GM18870 (cell line): Measurements from ENCODE around the gene TSPEAR.
"Not testable (repeated sequence)": the region's sequence is repeated elsewhere in the genome, so short reads cannot be mapped to it uniquely, and the experiment has no call there.

Source experiments
- ATAC-seq: cut with Tn5 transposase; IDR thresholded peaks from one replicate; pipeline ENCODE4 v1.9.1; 2021; ENCODE audit warnings: moderate library complexity; ENCODE audit not compliant: unreplicated experiment

The TSPEAR gene

DNA sequence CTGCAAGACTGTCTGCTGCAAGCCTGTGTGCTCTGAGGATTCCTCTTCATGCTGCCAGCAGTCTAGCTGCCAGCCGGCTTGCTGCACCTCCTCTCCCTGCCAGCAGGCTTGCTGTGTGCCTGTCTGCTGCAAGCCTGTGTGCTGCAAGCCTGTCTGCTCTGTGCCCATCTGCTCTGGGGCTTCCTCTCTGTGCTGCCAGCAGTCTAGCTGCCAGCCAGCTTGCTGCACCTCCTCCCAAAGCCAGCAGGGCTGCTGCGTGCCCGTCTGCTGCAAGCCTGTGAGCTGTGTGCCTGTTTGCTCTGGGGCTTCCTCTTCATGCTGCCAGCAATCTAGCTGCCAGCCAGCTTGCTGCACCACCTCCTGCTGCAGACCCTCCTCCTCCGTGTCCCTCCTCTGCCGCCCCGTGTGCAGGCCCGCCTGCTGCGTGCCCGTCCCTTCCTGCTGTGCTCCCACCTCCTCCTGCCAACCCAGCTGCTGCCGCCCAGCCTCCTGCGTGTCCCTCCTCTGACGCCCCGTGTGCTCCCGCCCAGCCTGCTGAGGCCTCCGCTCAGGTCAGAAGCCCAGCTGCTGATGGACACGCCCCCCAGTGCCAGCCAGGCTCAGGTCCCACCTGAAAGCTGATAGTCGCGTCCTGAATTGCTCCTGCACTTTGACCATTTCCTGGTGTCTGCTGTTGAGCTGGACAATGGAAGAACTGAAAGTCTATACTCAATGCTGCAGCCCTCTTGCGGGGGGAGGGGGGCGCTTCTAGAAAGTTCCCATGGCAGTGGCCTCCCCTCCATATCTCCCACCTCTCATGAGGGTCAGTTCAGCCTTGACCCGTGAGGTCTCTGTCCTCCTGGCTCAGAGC, 136.7 kb downstream of the TSPEAR start:
- ATAC-seq, result no peak

- not testable (repeated sequence) for ATAC-seq
Observed at GRCh38 chr21:44573630-44574456, 137.5 kb downstream of the TSPEAR start, which contains the start of gene KRTAP10-4. KRTAP10-4 (plus strand) TSS chr21:44573729; CDS start chr21:44573759, 30 bp downstream.

DNA sequence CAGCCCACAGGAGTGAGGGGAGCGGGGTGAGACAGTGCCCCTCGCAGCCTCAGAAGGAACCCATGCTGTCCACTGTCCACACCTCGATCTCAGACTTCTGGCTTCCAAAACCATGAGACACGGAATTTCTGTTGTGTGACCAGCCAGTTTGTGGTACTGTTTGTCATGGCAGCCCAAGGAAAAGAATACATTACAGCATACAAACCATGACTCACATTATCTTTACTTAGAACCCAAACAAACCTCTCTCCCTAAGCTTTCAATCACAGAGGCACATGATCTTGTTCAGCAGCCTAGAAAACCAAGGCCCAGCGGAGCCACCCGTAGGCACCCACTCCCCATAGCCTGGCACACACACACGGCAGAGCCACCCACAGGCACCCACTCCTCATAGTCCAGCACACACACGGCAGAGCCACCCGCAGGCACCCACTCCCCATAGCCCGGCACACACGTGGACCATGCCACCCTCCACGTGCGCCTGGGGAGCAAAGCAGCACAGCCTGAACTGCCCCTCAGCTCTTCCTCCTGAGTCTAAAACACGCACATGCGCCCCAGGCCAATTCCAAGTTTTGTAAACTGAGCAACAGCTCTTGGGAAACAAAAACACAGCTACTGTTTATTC, 138.3 kb downstream of the TSPEAR start:
- no peak for ATAC-seq

GRCh38 chr21:44571844-44572782, 139.3 kb downstream of the TSPEAR start:
- ATAC-seq, result no peak

GRCh38 chr21:44571296-44571695, 140.1 kb downstream of the TSPEAR start:
- ATAC-seq, result no peak

GRCh38 chr21:44569861-44570517, 141.4 kb downstream of the TSPEAR start:
- no peak for ATAC-seq

DNA sequence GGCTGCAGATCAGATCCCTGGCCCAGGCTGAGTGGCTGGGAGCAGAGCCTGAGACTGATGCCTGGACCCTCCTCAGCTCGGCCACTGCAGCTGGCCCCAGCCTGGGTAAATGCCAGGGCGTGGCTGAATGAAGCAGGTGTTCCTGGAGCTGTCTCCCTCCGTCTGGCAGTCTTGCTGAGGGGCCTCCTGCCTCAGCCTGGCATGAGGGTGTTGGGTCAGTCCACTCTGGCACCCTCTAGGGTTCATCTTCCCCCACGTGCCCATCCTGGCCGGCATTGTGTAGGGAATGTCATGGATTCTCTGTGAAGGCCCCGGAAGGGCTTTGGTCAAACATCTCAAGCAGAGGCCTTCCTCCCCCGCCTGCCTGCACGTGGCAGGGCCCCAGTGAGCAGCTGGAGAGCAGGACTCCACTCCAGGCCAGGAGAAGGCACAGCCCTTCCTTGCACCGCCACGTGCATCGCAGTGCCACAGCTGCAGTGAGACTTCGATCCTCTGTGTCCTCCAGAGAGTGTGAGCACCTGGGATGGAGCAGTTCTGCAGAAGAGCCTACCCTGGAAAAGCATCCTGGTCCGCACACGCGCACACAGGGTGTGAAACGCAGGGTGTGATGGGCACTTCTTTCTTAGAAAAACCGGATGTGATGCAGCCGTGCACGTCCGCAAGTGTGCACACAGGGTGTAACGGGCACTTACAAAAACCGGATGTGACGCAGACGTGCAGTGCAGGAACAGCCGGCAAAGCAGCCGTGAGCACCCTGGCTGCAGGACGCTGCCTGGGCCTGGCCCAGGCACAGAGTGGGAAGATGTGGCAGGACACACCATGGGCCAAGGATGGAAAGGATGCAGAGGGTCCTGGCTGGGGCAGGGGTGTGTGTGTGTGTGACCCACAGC, 142.5 kb downstream of the TSPEAR start:
- no peak for ATAC-seq

- ATAC-seq, result no peak
Observed at GRCh38 chr21:44568261-44568660, 143.1 kb downstream of the TSPEAR start.

GRCh38 chr21:44567481-44568171, 143.7 kb downstream of the TSPEAR start:
- no peak for ATAC-seq

DNA sequence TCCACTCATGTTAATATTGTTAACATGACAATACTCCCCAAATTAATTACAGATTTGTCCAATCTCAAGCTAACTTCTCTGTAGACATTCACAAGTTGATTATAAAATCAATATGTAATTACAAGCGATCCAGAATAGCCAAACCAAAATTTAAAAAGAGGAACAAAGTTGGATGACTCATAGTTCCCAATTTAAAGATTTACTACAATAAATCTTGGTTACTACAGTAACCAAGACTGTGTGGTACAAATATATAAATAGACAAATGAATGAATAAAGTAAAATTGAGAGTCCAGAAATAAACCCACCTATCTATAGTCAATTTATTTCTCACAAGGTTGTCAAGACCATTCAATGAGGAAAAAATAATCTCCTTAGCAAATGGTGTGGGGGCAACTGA, 145.0 kb downstream of the TSPEAR start:
- ATAC-seq, result no peak

DNA sequence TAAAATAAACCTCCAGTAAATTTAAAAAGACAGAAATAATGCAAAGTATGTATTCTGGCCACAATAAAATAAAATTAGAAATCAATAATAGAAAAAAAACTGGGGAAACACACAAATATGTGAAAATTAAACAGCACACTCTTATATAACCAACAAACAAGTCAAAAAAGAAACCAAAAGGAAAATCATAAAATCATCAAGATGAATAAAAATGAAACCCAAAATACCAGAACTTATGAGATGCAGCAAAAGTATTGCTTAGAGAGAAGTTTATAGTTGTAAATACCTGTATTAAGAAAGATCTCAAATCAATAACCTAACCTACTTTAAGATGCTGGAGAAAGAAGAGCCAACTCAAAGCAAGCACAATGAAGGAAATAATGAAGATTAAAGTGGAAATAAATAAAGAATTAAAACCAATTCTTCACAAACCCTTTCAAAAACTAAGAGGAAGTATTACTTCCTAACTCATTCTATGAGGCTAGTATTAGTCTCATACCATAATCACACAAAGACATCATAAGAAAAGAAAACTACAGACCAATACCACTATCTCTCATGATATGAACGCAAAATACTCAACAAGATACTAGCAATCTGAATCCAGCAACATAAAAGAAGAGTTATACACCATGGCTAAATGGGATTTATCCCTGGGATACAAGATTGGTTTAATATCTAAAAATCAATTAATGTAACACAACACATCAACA, 146.3 kb downstream of the TSPEAR start:
- ATAC-seq, result no peak

- no peak for ATAC-seq
Observed at GRCh38 chr21:44564099-44564498, 147.3 kb downstream of the TSPEAR start.

DNA sequence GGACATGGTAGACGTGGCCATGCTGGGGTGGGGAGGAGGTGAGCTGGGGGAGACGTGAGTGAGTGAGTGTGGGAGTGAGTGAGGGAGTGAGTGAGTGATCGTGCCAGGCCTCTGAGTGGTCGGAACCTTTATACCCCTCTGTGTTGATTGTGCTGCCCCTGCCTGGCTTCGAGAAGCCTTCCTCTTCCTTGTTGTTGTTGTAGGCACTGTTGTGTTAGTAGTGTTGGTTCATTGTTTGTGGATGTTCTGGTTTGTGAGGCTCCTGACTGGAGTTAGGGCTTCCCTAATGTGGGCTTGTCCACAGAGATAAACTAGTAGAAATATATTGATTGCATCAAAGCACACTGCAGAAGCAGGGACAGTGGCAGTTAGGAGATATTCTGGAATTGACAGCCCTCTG, 152.7 kb downstream of the TSPEAR start, which contains the start of gene KRTAP10-3:
Gene KRTAP10-3 (minus strand): TSS at position 101 of the 400 bp plus-strand sequence. CDS start 80 bp downstream, at position 21.
- no peak for ATAC-seq

DNA sequence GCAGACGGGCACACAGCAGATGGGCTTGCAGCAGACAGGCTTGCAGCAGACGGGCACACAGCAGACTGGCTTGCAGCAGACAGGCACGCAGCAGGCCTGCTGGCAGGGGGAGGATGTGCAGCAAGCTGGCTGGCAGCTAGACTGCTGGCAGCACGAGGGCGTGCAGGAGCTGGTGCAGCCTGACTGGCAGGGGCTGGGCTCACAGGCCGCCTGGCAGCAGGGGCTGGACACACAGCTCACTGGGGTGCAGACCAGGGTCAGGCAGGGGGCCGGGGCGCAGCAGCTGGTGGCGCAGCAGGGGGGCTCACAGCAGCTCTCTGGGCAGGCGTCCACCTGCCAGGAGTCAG, 153.1 kb downstream of the TSPEAR start:
- ATAC-seq, result not testable (repeated sequence)

GRCh38 chr21:44557491-44558328, 153.7 kb downstream of the TSPEAR start:
- ATAC-seq, result no peak

DNA sequence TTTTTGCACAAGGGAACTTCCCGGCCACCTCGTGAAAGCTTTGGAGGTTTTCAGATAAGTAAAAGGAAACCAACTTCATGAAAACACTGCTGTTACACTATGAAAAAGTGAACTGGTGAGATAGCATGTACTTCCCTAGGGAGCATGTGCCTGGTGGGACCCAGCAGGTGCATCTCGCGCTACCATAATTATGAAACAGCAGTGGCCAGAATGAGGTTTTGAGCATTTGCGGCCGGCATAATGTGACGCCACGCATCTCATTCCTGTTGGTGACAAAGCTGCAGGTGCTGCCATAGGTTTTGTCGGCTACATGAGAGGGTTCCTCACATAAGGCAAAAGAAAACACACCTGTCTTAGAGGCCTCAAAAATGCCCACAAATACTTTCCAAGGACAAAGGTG, 154.5 kb downstream of the TSPEAR start:
- ATAC-seq, result no peak
